Breast epithelium (tissue), 3 donors: ENCODE measurements around the gene TSPEAR.

Source experiments
- POLR2A ChIP-seq: fragments of 450-650 bp; IDR thresholded peaks from one replicate; pipeline ENCODE4 v1.6.1; 2016; ENCODE audit warnings: antibody characterized with exemption, mild to moderate bottlenecking, moderate library complexity
- POLR2AphosphoS5 ChIP-seq, 3 donors: sonication (generic); formaldehyde crosslinking; IDR thresholded peaks; one replicate each; pipeline ENCODE4 v1.6.1; 2017; ENCODE audit warnings: antibody characterized with exemption in 3 of 3
- TF ChIP-seq, protein P1 (sequence below), 3 donors: fragments of 450-650 bp; IDR thresholded peaks; one replicate each; pipeline ENCODE4 v1.5.1; 2016 to 2017; ENCODE audit warnings: antibody characterized with exemption in 3 of 3, mild to moderate bottlenecking in 3 of 3, moderate library complexity in 3 of 3

DNA sequence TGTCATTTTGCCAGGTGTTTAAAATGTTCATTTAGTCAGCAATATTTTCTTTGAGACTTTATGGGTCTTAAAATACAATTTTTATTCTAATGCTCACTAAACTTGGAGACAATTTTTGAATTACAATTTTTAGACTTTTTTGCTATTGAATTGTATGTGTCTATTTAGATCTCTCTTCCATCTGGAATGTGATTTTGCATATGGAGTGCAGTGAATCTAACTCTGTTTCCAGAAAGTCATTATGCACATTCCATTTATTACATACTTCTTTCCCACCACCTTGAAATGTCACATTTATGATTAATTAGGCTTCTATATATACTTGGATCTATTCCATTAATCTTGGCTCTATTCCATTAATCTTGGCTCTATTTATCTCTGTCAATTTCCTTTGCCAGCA is 5.6 kb upstream of the TSPEAR start:
- TF ChIP-seq POLR2A (no peak), POLR2AphosphoS5 (IDR thresholded peaks at IDR 0.05) (no peak)
- TF ChIP-seq, protein P1, sequence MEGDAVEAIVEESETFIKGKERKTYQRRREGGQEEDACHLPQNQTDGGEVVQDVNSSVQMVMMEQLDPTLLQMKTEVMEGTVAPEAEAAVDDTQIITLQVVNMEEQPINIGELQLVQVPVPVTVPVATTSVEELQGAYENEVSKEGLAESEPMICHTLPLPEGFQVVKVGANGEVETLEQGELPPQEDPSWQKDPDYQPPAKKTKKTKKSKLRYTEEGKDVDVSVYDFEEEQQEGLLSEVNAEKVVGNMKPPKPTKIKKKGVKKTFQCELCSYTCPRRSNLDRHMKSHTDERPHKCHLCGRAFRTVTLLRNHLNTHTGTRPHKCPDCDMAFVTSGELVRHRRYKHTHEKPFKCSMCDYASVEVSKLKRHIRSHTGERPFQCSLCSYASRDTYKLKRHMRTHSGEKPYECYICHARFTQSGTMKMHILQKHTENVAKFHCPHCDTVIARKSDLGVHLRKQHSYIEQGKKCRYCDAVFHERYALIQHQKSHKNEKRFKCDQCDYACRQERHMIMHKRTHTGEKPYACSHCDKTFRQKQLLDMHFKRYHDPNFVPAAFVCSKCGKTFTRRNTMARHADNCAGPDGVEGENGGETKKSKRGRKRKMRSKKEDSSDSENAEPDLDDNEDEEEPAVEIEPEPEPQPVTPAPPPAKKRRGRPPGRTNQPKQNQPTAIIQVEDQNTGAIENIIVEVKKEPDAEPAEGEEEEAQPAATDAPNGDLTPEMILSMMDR (IDR thresholded peaks at IDR 0.05): no peak
